ENCODE results near the gene THSD1. TPM values are rescaled to one million over a fixed set of nuclear protein-coding genes. Genes with fewer than 3 reads are reported as not detected.
A peak's percentile ranks its signal among the peaks of the same experiment; 100 is the strongest.

Gene THSD1
- total and polyA plus RNA-seq, 10 of the 15 experiments (the other 5 are each of a cell fraction or from before 2014, with no cell fraction given) = 0.03 to 0.20 (median 0.13) TPM; not detected in 2

GRCh38 chr13:52449331-52450011, 43.5 kb upstream of the THSD1 start (continued):
- no peak for TF ChIP-seq ATF2 (IDR thresholded peaks at IDR 0.05; ENCODE audit: low read length)
- no peak for TF ChIP-seq E4F1 (IDR thresholded peaks at IDR 0.05; ENCODE audit: borderline replicate concordance, partially characterized antibody)
- no peak for TF ChIP-seq YY1 (IDR thresholded peaks at IDR 0.05; ENCODE audit: low read depth, low read length)
- no peak for TF ChIP-seq JUND (IDR thresholded peaks at IDR 0.05; ENCODE audit: low read depth, low read length)
- TF ChIP-seq PAX5 (IDR thresholded peaks at IDR 0.05; ENCODE audit: borderline replicate concordance, low read depth, low read length) = no peak
- TF ChIP-seq MEF2B (IDR thresholded peaks at IDR 0.05; ENCODE audit: partially characterized antibody, poor library complexity, severe bottlenecking) = no peak
- no peak for TF ChIP-seq SUPT20H (IDR thresholded peaks at IDR 0.05; ENCODE audit: borderline replicate concordance, control insufficient read depth, low read depth, low read length)
- no peak for TF ChIP-seq RB1 (IDR thresholded peaks at IDR 0.05; ENCODE audit: borderline replicate concordance)
- no peak for TF ChIP-seq STAT1 (conservative IDR thresholded peaks at IDR 0.05)
- TF ChIP-seq CEBPZ (IDR thresholded peaks at IDR 0.05; ENCODE audit: low read depth, low read length) = no peak
- no peak for TF ChIP-seq WRNIP1 (IDR thresholded peaks at IDR 0.05; ENCODE audit: borderline replicate concordance, low read depth, low read length)
- TF ChIP-seq IRF3 (IDR thresholded peaks at IDR 0.05) = no peak
- TF ChIP-seq CTCF (IDR thresholded peaks at IDR 0.05 in 2 of 3, conservative IDR thresholded peaks at IDR 0.05 in 1 of 3; ENCODE audit: control insufficient read depth in 2 of 3, extremely low read depth in 1 of 3, insufficient read depth in 1 of 3, low read depth in 3 of 3, low read length in 3 of 3) = no peak
- TF ChIP-seq FOS (IDR thresholded peaks at IDR 0.05; ENCODE audit: borderline replicate concordance, extremely low read depth, insufficient read length) = no peak
- no peak for TF ChIP-seq MYB (IDR thresholded peaks at IDR 0.05; ENCODE audit: borderline replicate concordance, low read depth, low read length)
- TF ChIP-seq POU2F2 (IDR thresholded peaks at IDR 0.05; ENCODE audit: borderline replicate concordance, low read depth, low read length) = peak; percentile 27; the same call in 1 of the 3 replicates
- no peak for TF ChIP-seq CBX5 (IDR thresholded peaks at IDR 0.05; ENCODE audit: low read depth)
